Erythroblast (primary cell): Measurements from ENCODE around the gene RNF25.

ENCODE experiments used
- GATA1 ChIP-seq: IDR thresholded peaks from 2 replicates; pipeline ENCODE4 v1.6.1; 2011; ENCODE audit warnings: low read depth, mild to moderate bottlenecking, control low read depth, low read length, moderate library complexity
- POLR2A ChIP-seq: IDR thresholded peaks from 2 replicates; pipeline ENCODE4 v1.6.1; 2011; ENCODE audit warnings: mild to moderate bottlenecking, low read length

DNA sequence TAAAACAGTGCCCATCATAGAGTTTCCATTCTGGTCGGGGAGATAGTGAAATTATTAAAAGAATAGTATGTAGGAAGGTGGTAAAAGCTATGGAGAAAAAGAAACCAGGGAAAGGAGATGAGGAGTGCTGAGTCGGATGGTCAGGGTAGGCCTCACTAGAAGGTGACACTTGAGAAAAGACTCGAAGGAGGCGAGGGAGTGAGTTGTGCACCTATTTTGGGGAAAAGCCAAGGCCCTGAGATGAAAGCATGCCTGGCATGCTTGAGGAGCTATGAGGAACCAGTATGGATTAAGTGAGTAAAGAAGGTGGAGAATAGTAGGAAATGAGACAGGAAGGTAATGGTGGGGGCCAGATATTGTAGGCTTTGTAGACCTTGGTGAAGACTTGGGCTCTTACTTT, 31.5 kb upstream of the RNF25 start:
- no peak for TF ChIP-seq POLR2A
- no peak for TF ChIP-seq GATA1
